K562 (cell line): ENCODE measurements around the gene GRK1. TPM values are rescaled to one million over a fixed set of nuclear protein-coding genes. Genes with fewer than 3 reads are reported as not detected.
A peak's percentile ranks its signal among the peaks of the same experiment; 100 is the strongest.

ENCODE experiments used
- ATAC-seq: fragments of 200-7000 bp; cut with Tn5 transposase; 3 replicates; pipeline ENCODE4 v1.9.1; 2020; ENCODE audit warnings: moderate library complexity
- BruUV-seq: library from RNA; stranded (reverse); fragments of 400-500 nt; replicated peaks from 2 replicates; lab custom pipeline; 2021; lab: Mats Ljungman, UMichigan
- CTCF ChIA-PET: fragments of 300-600 bp; formaldehyde crosslinking; extraction: SDS; loops from one replicate; lab custom pipeline; 2021; ENCODE audit warnings: low intra/inter-chr PET ratio; lab: Yijun Ruan, JAX
- POLR2A ChIA-PET: fragments of 300-600, 350-650 bp; sonication (Branson Sonifier 250); formaldehyde crosslinking; extraction: SDS; loops from one replicate; lab custom pipeline; 2021; ENCODE audit warnings: antibody characterized with exemption, inconsistent platforms; lab: Yijun Ruan, JAX
- DNase-seq, 4 experiments: peaks; one replicate each; pipeline versions ENCODE4 v3.0.0 to v3.0.0-alpha.2; 2011 to 2018; ENCODE audit warnings: low spot score in 3 of 4, mixed read lengths in 3 of 4; ENCODE audit errors: extremely low read depth in 1 of 4
- FAIRE-seq: peaks from 2 replicates; lab custom pipeline; 2011; peaks lifted over from hg19 to GRCh38; lab: Jason Lieb, UNC
- H2AFZ ChIP-seq: 2 replicates; pipeline ENCODE4 v1.6.0; 2011; ENCODE audit warnings: low read depth, low read length, control low read depth, inconsistent platforms
- H3K27ac ChIP-seq: fragments of 200-600 bp; 3 replicates; pipeline ENCODE4 v1.8.0; 2011; ENCODE audit warnings: low read depth, mild to moderate bottlenecking, control low read depth, inconsistent platforms, low read length, moderate library complexity, mixed read lengths; ENCODE audit errors: extremely low read depth
- H3K27me3 ChIP-seq, 2 experiments: fragments of 300-600 bp in 1 of 2; 2 replicates in 1 of 2; 3 replicates in 1 of 2; pipeline versions ENCODE4 v1.6.0 to v1.8.0; 2011; ENCODE audit warnings: inconsistent platforms in 2 of 2, low read length in 2 of 2, mild to moderate bottlenecking in 1 of 2, mixed read lengths in 1 of 2, moderate library complexity in 1 of 2; ENCODE audit not compliant: control insufficient read depth in 2 of 2, insufficient read depth in 2 of 2
- H3K36me3 ChIP-seq: fragments of 300-600 bp; 3 replicates; pipeline ENCODE4 v1.8.0; 2011; ENCODE audit warnings: mild to moderate bottlenecking, low read length, inconsistent platforms; ENCODE audit not compliant: control insufficient read depth, insufficient read depth
- H3K4me1 ChIP-seq, 2 experiments: fragments of 200-600 bp in 1 of 2; replicated peaks in 1 of 2; 2 replicates in 1 of 2; 3 replicates in 1 of 2; pipeline versions ENCODE4 v1.5.1 to v1.8.0; 2011; ENCODE audit warnings: inconsistent platforms in 2 of 2, low read length in 2 of 2, mild to moderate bottlenecking in 1 of 2, mixed read lengths in 1 of 2, moderate library complexity in 1 of 2; ENCODE audit not compliant: control insufficient read depth in 2 of 2, insufficient read depth in 2 of 2
- H3K4me2 ChIP-seq: 2 replicates; pipeline ENCODE4 v1.6.1; 2011; ENCODE audit warnings: low read length, control low read depth, inconsistent platforms, mixed read lengths; ENCODE audit not compliant: insufficient read depth
- H3K4me3 ChIP-seq: fragments of 200-600 bp; sonication (generic), shearing (Covaris generic); 2 replicates; pipeline ENCODE4 v1.5.1; 2016; ENCODE audit warnings: control low read depth, inconsistent platforms
- H3K79me2 ChIP-seq: fragments of 200-600 bp; 3 replicates; pipeline ENCODE4 v1.8.0; 2011; ENCODE audit warnings: low read length, inconsistent platforms; ENCODE audit not compliant: control insufficient read depth, insufficient read depth
- H3K9ac ChIP-seq, 2 experiments: 2 replicates each; pipeline versions ENCODE4 v1.6.0 to v1.6.1; 2011; ENCODE audit warnings: low read depth in 2 of 2, low read length in 2 of 2, control low read depth in 1 of 2, inconsistent platforms in 1 of 2, mild to moderate bottlenecking in 1 of 2, mixed read lengths in 1 of 2; ENCODE audit not compliant: insufficient read depth in 1 of 2
- H3K9me1 ChIP-seq: one replicate; pipeline ENCODE4 v1.6.0; 2011; ENCODE audit warnings: inconsistent platforms, mild to moderate bottlenecking, low read length, moderate library complexity; ENCODE audit not compliant: control insufficient read depth, insufficient read depth
- H3K9me3 ChIP-seq: replicated peaks from 2 replicates; pipeline ENCODE4 v1.5.1; 2011; ENCODE audit warnings: low read depth, low read length, inconsistent platforms; ENCODE audit not compliant: control insufficient read depth, insufficient read depth
- H4K20me1 ChIP-seq: replicated peaks from 2 replicates; pipeline ENCODE4 v1.6.1; 2011; ENCODE audit warnings: low read length, inconsistent platforms, mixed read lengths; ENCODE audit not compliant: control insufficient read depth, insufficient read depth
- GATAD2A ChIP-seq: fragments of 450-650 bp; IDR thresholded peaks from 2 replicates; pipeline ENCODE4 v1.6.1; 2017
- NR2C1 ChIP-seq, 2 experiments: fragments of 450-650 bp; IDR thresholded peaks; 2 replicates each; pipeline ENCODE4 v1.6.1; 2017; ENCODE audit warnings: mild to moderate bottlenecking in 2 of 2, antibody characterized with exemption in 1 of 2, inconsistent platforms in 1 of 2, missing compliant biosample characterization in 1 of 2, missing genetic modification characterization in 1 of 2
- RFX1 ChIP-seq: fragments of 450-650 bp; IDR thresholded peaks from 2 replicates; pipeline ENCODE4 v1.6.1; 2016; ENCODE audit warnings: mild to moderate bottlenecking, moderate library complexity
- ZFP36 ChIP-seq: fragments of 150-350 bp; IDR thresholded peaks from 2 replicates; pipeline ENCODE4 v1.6.1; 2018; ENCODE audit warnings: low read length, low read depth; ENCODE audit not compliant: partially characterized antibody
- ZSCAN29 ChIP-seq: fragments of 450-650 bp; IDR thresholded peaks from 2 replicates; pipeline ENCODE4 v1.6.1; 2017
- WGBS: fragments of 100-300 bp; shearing (Covaris generic); methylation state at CpG from one replicate; pipeline ENCODE4 v1.1.6; 2016; ENCODE audit warnings: low coverage, mixed read lengths; ENCODE audit not compliant: insufficient coverage; ENCODE audit errors: missing lambda C conversion rate; 5-methylcytosine and 5-hydroxymethylcytosine counted together
- in situ Hi-C: fragments of 300-500 bp; cut with MboI; formaldehyde crosslinking; loops from 4 replicates; pipeline ENCODE4 v1.15.0; 2018; ENCODE audit warnings: inconsistent platforms, mixed read lengths
- intact Hi-C: fragments of 100-400 bp; cut with micrococcal nuclease; formaldehyde crosslinking; loops from 2 replicates; pipeline ENCODE4 v1.14.2; 2022
- polyA plus RNA-seq, 8 experiments: library from polyadenylated mRNA; depleted of rRNA in 4 of 8; stranded (reverse) in 5 of 8; unstranded in 3 of 8; fragments of >200 nt; fragmentation: Nextera tagmentation in 2 of 8; fragmentation: Illumina TruSeq in 1 of 8; extraction: Ambion mirVana in 2 of 8; extraction: Trizol in 1 of 8; gene quantifications; 2 replicates each; pipeline versions ENCODE4 v1.2.1 to v1.2.3, GENCODE V29; 2011 to 2014; ENCODE audit warnings: inconsistent platforms in 1 of 8, missing spikeins in 1 of 8
- total RNA-seq, 7 experiments: library from RNA; depleted of rRNA in 6 of 7; stranded (reverse); fragments of >200 nt in 6 of 7; fragmentation: Illumina TruSeq in 2 of 7; extraction: Trizol in 2 of 7; gene quantifications; 2 replicates each; pipeline versions ENCODE4 v1.2.1 to v1.2.3, GENCODE V29; 2011 to 2021; ENCODE audit warnings: low replicate concordance in 1 of 7
- TF ChIP-seq, protein P1 (sequence below), 2 experiments: fragments of 250-450 bp in 1 of 2; fragments of 450-650 bp in 1 of 2; sonication (Bioruptor Pico) in 1 of 2; IDR thresholded peaks; 2 replicates each; pipeline versions ENCODE4 v1.6.1 to v1.8.0; 2016 to 2021; ENCODE audit warnings: mild to moderate bottlenecking in 2 of 2, moderate library complexity in 2 of 2, missing compliant biosample characterization in 1 of 2, missing genetic modification characterization in 1 of 2
- TF ChIP-seq, protein P2 (sequence below): sonication (generic); formaldehyde crosslinking; IDR thresholded peaks from 2 replicates; pipeline ENCODE4 v1.5.0; 2020; ENCODE audit warnings: missing genetic modification reagents

GRK1 gene
- total and polyA plus RNA-seq, 9 of the 15 experiments (the other 6 are each of a cell fraction or from before 2014, with no cell fraction given): 0.09 TPM; not detected in 8

DNA sequence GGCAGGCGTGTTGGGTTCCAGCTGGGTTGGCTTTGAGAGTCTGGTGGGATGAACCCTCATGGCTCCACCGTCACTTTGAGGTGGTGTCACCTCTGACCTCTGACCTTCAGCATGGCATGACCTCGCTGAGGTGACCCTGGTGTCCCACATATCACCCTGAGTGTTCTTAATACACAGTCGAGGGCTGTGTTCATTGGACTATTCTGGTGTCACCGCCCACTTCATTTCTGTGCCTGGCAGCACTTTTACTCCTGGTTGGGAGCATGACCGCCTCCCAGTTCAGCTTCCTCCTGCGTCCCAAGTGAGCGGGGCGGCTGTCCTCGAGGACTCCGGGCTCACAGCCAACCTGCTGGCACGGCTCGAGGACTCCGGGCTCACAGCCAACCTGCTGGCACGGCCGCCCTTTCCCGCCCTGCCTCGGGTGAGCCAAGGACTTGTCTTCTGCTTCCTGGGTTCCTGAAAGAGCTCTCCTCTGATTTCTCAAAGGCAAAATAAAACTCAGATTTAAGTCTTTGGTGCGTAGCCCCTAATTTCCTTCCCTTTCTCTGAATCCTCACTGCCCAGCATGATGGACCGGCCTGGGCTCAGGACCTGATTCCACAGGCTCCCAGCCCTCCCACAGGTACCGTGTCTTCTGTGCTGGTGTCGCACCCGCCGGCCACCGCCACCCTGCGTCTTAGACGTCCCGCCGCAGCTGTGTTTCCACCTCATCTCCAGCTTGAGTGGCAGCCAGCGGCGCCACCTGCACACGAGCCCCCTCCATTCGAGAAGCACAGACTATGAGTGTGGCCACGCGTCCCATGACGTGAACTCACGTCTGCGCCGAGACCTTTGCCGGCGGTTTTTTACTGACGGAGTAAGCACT lies 19.4 kb upstream of the GRK1 start:
- ATAC-seq (no peak), DNase-seq (no peak), FAIRE-seq (no peak)
- Histone ChIP-seq H3K9me3 (peaks cover under 1% of the 10 kb centered on the region; the same call in 1 of the 2 replicates), H3K4me2 (no peak overlapping the region), H3K4me3 (no peak overlapping the region), H3K79me2 (no peaks in the 10 kb centered on the region), H3K9ac (no peak overlapping the region), H3K27ac (no peak overlapping the region), H3K27me3 (peaks cover 0 to 14% of the 10 kb centered on the region in 2 experiments; a peak in 2 of 5 replicates), H3K9me1 (no peaks in the 10 kb centered on the region), H3K4me1 (no peaks in the 10 kb centered on the region), H3K36me3 (no peaks in the 10 kb centered on the region), H4K20me1 (no peaks in the 10 kb centered on the region), H2AFZ (no peak overlapping the region)
- in situ Hi-C loops (no loop called here), intact Hi-C loops (no loop called here)
- WGBS: 77% methylated on average over 14 of the region's 42 CpGs
- TF ChIP-seq, protein P1, sequence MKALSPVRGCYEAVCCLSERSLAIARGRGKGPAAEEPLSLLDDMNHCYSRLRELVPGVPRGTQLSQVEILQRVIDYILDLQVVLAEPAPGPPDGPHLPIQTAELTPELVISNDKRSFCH (CRISPR knock-in tag; IDR thresholded peaks at IDR 0.05): no peak
- TF ChIP-seq, protein P1 (tag; IDR thresholded peaks at IDR 0.05): no peak
- TF ChIP-seq ZFP36 (no peak), GATAD2A (no peak), RFX1 (no peak), ZSCAN29 (no peak), NR2C1 (IDR thresholded peaks at IDR 0.05) (peak; percentile 48; the same call in 1 of the 2 replicates), NR2C1 (tag; IDR thresholded peaks at IDR 0.05) (peak; percentile 72)
- TF ChIP-seq, protein P2, sequence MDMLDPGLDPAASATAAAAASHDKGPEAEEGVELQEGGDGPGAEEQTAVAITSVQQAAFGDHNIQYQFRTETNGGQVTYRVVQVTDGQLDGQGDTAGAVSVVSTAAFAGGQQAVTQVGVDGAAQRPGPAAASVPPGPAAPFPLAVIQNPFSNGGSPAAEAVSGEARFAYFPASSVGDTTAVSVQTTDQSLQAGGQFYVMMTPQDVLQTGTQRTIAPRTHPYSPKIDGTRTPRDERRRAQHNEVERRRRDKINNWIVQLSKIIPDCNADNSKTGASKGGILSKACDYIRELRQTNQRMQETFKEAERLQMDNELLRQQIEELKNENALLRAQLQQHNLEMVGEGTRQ (CRISPR knock-in tag): no peak
- ChIA-PET CTCF (no interaction called here), POLR2A (no interaction called here)
- no TSS peak for BruUV-seq
